Neural cell (in vitro differentiated cells): ENCODE results near the gene CST9L.

Source experiments
- EP300 ChIP-seq: fragments of 450-650 bp; conservative IDR thresholded peaks from 2 replicates; pipeline ENCODE4 v1.6.1; 2014; ENCODE audit warnings: antibody characterized with exemption, mild to moderate bottlenecking, moderate library complexity; ENCODE audit not compliant: poor library complexity, severe bottlenecking
- EZH2 ChIP-seq: fragments of 200-600, 300-800 bp; shearing (Covaris generic), sonication (generic); IDR thresholded peaks from 2 replicates; pipeline ENCODE4 v1.6.1; 2014; ENCODE audit warnings: antibody characterized with exemption, low read length, borderline replicate concordance, mild to moderate bottlenecking; ENCODE audit not compliant: insufficient read depth, poor library complexity, severe bottlenecking
- MXI1 ChIP-seq: fragments of 450-650 bp; conservative IDR thresholded peaks from 2 replicates; pipeline ENCODE4 v1.6.1; 2014; ENCODE audit warnings: antibody characterized with exemption, mild to moderate bottlenecking; ENCODE audit not compliant: poor library complexity, severe bottlenecking
- POLR2AphosphoS5 ChIP-seq: IDR thresholded peaks from 2 replicates; pipeline ENCODE4 v1.6.1; 2012
- RAD21 ChIP-seq: fragments of 450-650 bp; conservative IDR thresholded peaks from 2 replicates; pipeline ENCODE4 v1.6.1; 2014; ENCODE audit warnings: antibody characterized with exemption, mild to moderate bottlenecking, moderate library complexity
- SMC3 ChIP-seq: fragments of 450-650 bp; conservative IDR thresholded peaks from 2 replicates; pipeline ENCODE4 v1.6.1; 2014; ENCODE audit warnings: antibody characterized with exemption, mild to moderate bottlenecking, moderate library complexity; ENCODE audit not compliant: poor library complexity
- TAF1 ChIP-seq: IDR thresholded peaks from 2 replicates; pipeline ENCODE4 v1.6.1; 2012; ENCODE audit warnings: low read depth
- TF ChIP-seq, protein P1 (sequence below): fragments of 450-650 bp; IDR thresholded peaks from 2 replicates; pipeline ENCODE4 v1.5.1; 2014; ENCODE audit warnings: antibody characterized with exemption, mild to moderate bottlenecking, moderate library complexity; ENCODE audit not compliant: poor library complexity, severe bottlenecking
- TF ChIP-seq, protein P2 (sequence below): IDR thresholded peaks from 2 replicates; pipeline ENCODE4 v1.6.1; 2012; ENCODE audit warnings: borderline replicate concordance

DNA sequence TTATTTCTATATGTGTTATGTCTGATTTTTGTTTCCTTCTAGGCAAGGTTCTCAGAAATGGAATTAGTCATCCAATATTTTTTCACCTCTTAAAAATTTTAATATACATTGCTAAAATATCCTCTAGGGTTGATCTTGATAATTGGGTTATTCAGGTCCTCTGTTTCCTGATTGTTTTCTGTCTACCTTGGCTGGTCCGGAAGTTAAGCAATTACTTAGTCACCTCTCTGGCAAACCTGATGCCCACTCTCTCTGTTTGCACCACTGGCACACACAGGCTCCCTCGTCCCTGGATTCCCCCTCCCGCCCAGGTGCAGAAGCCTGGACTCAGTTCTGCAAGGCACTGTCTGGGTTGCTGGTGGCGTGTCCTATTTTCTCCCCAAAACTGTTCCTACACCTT is 27.7 kb downstream of the CST9L start:
- TF ChIP-seq, protein P1, sequence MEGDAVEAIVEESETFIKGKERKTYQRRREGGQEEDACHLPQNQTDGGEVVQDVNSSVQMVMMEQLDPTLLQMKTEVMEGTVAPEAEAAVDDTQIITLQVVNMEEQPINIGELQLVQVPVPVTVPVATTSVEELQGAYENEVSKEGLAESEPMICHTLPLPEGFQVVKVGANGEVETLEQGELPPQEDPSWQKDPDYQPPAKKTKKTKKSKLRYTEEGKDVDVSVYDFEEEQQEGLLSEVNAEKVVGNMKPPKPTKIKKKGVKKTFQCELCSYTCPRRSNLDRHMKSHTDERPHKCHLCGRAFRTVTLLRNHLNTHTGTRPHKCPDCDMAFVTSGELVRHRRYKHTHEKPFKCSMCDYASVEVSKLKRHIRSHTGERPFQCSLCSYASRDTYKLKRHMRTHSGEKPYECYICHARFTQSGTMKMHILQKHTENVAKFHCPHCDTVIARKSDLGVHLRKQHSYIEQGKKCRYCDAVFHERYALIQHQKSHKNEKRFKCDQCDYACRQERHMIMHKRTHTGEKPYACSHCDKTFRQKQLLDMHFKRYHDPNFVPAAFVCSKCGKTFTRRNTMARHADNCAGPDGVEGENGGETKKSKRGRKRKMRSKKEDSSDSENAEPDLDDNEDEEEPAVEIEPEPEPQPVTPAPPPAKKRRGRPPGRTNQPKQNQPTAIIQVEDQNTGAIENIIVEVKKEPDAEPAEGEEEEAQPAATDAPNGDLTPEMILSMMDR = no peak
- TF ChIP-seq POLR2AphosphoS5 (no peak), EZH2 (no peak), RAD21 (no peak), TAF1 (no peak), EP300 (no peak), SMC3 (no peak), MXI1 (no peak)
- TF ChIP-seq, protein P2, sequence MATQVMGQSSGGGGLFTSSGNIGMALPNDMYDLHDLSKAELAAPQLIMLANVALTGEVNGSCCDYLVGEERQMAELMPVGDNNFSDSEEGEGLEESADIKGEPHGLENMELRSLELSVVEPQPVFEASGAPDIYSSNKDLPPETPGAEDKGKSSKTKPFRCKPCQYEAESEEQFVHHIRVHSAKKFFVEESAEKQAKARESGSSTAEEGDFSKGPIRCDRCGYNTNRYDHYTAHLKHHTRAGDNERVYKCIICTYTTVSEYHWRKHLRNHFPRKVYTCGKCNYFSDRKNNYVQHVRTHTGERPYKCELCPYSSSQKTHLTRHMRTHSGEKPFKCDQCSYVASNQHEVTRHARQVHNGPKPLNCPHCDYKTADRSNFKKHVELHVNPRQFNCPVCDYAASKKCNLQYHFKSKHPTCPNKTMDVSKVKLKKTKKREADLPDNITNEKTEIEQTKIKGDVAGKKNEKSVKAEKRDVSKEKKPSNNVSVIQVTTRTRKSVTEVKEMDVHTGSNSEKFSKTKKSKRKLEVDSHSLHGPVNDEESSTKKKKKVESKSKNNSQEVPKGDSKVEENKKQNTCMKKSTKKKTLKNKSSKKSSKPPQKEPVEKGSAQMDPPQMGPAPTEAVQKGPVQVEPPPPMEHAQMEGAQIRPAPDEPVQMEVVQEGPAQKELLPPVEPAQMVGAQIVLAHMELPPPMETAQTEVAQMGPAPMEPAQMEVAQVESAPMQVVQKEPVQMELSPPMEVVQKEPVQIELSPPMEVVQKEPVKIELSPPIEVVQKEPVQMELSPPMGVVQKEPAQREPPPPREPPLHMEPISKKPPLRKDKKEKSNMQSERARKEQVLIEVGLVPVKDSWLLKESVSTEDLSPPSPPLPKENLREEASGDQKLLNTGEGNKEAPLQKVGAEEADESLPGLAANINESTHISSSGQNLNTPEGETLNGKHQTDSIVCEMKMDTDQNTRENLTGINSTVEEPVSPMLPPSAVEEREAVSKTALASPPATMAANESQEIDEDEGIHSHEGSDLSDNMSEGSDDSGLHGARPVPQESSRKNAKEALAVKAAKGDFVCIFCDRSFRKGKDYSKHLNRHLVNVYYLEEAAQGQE = no peak
